HK-2 (cell line): Measurements from ENCODE around the gene TBX5.

Experiments used
- DNase-seq: peaks from one replicate; pipeline ENCODE4 v3.0.0-alpha.2; 2018; ENCODE audit not compliant: unreplicated experiment

TBX5 gene

GRCh38 chr12:114320968-114321367, 85.0 kb downstream of the TBX5 start:
- no peak for DNase-seq

- no peak for DNase-seq
Observed at GRCh38 chr12:114320101-114320500, 85.8 kb downstream of the TBX5 start.

- no peak for DNase-seq
Observed at GRCh38 chr12:114319422-114319821, 86.5 kb downstream of the TBX5 start.

GRCh38 chr12:114318984-114319383, 87.0 kb downstream of the TBX5 start:
- no peak for DNase-seq

- DNase-seq, result no peak
Observed at GRCh38 chr12:114316076-114316475, 89.9 kb downstream of the TBX5 start.

GRCh38 chr12:114314974-114315720, 90.8 kb downstream of the TBX5 start:
- no peak for DNase-seq

GRCh38 chr12:114314403-114314802, 91.5 kb downstream of the TBX5 start:
- no peak for DNase-seq

- no peak for DNase-seq
Observed at GRCh38 chr12:114313910-114314309, 92.0 kb downstream of the TBX5 start.

GRCh38 chr12:114311974-114312373, 94.0 kb downstream of the TBX5 start:
- no peak for DNase-seq

- no peak for DNase-seq
Observed at GRCh38 chr12:114306646-114307045, 99.3 kb downstream of the TBX5 start.

- no peak for DNase-seq
Observed at GRCh38 chr12:114305446-114305845, 100.5 kb downstream of the TBX5 start.
